ENCODE results near the gene PLAC9. TPM values are rescaled to one million over a fixed set of nuclear protein-coding genes. Genes with fewer than 3 reads are reported as not detected.

Gene PLAC9
- total RNA-seq, 2 donors from 2014 or later: 4.2 to 8.2 TPM

DNA sequence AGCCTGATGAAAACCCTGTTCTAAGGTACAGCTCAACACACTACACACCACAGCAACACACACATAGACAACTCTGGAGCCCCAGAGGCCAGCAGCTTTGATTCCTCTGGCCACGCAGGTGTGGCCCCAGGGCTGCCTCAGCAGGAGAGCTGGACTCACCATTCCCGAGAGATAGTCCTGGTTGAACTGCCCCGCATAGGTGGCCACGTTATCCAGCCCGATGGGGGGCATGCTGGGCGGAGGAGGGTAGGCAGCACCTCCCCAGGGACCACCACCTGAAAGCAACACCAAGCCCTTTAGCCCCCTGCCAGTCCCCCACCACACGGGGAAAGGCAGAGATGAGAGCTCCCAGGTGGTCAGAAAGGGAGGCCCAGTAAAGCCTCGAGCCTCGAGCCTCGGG, 38.1 kb downstream of the PLAC9 start:
- ATAC-seq (peak; percentile 19), DNase-seq (peak in 1 of 2 donors; percentile 24)
- intact Hi-C loops (cut with DNase I, micrococcal nuclease): no loop called here

DNA sequence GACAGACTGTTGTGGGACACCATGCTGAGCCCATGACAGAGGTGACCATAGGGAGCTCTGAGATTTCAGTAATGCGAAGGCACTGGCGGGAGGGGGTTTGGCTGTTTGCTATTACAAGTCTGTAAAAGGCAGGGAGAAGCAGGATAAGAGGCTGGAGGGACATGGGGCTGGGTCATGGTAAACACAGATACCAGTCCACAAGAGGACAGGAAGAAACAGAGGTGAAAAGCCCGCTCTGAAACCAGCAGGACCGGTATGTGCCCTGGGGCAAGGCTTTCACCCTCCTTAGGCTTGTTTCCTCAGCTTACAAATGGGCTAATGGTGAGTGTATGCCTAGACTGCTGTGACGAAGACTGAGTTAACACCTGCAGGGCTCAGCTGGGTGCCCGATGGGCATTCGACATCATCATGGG, 38.7 kb downstream of the PLAC9 start:
- intact Hi-C loops (cut with DNase I, micrococcal nuclease): no loop called here
- peak; percentile 63 to 84 for DNase-seq
- ATAC-seq: peak; percentile 73

DNA sequence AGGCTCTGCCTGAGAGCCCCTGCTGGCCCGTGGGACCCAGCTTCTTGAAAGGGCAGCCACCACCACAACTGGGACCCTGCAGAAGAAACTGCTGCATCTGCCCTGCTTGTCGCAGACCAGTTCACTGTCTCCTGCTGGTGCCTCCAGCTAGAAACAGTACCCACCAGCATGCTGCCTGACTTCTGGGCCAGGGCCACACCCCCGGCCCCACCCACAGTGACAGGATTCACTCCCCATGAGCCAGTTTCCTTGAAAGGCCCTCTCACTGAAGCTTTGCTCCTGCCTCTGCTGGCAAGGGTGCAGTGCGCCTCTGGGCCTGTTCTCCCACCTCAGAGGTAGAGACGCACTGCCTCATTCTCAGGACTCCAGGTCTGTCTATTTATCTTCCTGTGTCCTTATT, 40.4 kb downstream of the PLAC9 start:
- DNase-seq: peak; percentile 73 to 78
- peak; percentile 71 for ATAC-seq
- intact Hi-C loops (cut with DNase I, micrococcal nuclease): no loop called here

DNA sequence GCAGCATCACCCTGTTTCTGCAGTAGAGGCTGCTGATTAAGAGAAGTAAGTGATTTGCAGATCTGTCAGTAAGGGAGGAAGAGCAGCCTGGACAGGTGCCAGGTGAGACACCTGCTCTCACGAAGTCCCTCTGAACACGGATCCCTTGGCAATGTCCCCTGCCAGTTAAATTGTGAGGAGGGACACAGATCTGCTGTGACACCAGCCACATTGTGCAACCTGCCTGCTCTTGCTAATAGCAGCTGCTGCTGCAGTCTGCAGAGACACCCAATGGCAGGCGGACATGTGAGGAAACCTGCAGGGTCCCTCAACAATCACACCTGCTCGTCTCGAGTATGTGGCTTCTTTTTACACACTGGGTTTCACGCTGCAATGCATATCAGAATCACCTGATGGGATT, 40.9 kb downstream of the PLAC9 start:
- no peak for ATAC-seq
- intact Hi-C loops (cut with DNase I, micrococcal nuclease): no loop called here
- DNase-seq: no peak

DNA sequence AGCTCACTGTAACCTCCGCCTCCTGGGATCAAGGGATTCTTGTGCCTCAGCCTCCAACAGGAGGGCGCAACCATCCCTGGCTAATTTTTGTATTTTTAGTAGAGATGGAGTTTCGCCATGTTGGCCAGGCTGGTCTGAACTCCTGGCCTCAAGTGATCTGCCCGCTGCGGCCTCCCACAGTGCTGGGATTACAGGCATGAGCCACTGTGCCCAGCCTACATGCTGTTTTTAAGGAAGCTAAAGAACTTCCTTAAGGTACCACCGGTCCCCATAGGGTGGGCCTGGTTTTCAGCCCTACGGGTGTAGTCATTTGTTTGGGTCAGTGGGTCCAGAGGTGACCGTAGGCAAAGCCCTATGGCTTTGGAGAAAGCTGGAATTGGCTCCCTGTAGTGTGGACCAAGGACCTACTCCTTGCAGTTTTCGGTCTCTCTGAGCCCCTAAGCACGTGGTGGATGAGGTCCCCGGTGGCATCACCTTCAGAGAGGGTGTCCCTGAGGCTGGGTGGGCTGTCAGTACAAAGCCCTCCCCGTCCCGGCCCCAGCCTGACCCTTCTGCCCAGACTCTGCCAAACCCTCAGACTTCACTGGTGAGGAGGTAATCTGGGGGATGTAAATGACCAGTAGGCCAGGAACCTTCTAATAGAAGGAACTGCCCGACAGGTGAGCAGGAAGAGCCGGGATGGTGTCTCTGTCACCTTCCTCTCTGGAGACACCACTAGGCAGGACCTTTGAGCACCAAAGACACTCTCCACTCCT, 42.3 kb downstream of the PLAC9 start:
- ATAC-seq: no peak
- intact Hi-C loops (cut with DNase I, micrococcal nuclease): no loop called here
- DNase-seq: no peak

DNA sequence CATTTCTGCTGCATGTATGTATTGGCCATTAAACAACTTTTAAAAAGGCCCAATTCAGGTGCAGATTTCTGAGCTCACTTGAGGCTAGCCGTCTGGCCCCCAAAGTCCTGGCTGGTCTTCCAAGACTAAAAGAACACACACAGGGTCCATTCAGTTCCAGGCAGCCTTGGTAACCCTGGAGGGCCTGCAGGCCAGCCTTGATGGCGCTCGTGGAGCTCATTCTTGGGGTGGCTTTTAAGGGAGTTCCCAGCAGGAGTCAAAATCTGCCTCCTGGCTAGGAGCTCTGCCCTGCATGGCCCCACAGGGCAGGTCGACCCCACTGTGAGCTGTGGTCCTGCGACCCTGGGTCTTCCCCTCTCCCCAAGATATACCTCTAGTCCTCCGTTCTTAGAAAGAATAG, 44.0 kb downstream of the PLAC9 start:
- ATAC-seq (no peak), DNase-seq (no peak)
- intact Hi-C loops (cut with DNase I, micrococcal nuclease): no loop called here

DNA sequence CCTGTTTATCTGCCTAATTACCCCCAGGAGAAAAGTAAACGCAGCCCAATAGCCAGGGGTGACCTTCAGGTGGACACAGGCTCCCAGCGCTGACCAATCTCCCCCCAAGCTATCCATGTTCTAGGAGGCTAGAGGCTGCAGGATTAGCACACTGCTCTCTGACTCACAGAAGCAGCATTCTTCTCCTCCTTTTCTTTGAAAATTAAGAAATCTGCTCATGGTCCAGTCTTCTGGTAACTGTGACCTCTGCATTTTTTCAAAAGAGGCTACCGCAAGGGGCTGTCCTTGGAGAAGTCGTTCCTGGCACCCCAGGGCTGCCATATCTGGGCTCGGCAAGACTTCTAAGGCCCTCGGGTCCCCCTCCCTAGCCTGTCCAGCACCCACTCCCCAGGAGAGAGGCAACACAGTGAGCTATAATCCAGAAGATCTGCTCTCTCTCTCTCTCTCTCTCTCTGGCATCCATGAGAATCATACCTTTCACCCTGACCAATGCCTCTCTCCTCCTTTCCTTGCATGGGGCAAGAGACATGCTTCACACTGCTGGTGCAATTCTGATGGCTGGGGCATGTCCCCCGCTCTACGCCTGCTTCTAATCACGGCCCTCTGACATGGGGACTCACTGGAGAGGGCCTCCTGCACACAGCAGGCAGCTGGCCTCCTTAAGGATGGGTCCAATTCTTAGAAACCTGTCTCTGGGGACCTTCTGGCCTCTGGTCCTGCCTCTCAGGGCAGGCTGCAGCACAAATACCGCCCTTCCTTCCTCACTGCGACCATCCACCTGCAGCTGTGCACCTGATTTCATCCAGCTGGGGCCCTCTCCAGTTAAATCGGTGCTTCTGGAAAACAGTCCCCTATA, 45.5 kb downstream of the PLAC9 start:
- intact Hi-C loops (cut with DNase I, micrococcal nuclease): no loop called here
- no peak for DNase-seq
- ATAC-seq: no peak

DNA sequence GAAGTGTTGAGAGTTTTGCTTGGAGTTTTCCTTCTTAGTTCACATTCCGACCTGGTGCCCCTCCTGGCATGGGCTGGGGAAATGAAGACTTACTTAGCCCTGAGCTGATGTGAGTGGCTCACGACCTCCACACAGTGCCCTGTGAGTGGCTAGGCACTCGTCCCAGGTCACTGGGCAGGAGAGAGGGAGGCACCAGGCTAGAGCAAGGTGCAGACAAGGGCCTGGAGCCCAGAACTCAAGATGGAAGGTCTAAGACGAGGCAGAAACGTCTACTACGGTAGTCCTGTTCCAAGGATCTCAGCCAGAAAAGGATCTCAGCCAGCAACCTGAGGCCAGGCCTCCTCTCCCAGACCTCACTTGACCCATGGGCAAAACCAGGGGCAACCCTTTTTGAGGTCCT, 50.5 kb downstream of the PLAC9 start:
- ATAC-seq (no peak), DNase-seq (no peak)
- intact Hi-C loops (cut with DNase I, micrococcal nuclease): no loop called here

DNA sequence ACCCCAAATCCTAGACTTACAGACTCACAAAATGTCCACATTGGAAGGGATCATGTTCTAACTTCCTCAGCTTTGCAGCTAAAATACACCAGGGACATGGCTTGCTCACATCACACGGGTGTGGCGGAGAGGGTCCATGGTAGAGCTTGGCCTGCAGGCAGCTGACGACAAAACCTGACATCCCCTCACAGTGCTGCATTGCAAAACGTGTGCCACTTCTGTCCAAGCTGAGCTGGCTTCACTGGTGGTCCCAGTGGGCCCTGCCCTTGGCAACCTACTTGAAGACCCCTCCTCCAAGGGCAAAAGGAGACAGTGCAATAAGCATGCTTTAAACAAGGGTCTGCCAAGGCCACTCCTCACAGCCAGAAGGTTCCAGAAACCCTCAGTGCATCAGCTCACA, 50.9 kb downstream of the PLAC9 start:
- DNase-seq (no peak), ATAC-seq (no peak)
- intact Hi-C loops (cut with DNase I, micrococcal nuclease): no loop called here

DNA sequence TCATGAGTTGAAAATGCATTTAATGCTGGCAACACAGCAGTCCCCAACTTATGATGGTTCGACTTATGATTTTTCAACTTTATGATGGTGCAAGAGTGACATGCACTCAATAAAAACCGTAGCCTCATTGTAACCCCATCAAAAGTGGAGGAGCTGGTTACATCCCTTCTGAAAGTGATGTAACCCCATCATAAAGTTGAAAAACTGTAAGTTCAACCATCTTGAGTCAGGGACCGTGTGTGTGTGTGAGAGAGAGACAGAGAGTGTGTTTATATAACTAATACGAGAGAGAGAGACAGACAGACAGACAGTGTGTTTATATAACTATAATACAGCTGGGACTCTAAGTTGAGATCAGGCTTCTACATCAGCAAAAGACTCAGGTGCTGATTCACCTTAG, 51.8 kb downstream of the PLAC9 start:
- DNase-seq (no peak), ATAC-seq (no peak)
- intact Hi-C loops (cut with DNase I, micrococcal nuclease): no loop called here

DNA sequence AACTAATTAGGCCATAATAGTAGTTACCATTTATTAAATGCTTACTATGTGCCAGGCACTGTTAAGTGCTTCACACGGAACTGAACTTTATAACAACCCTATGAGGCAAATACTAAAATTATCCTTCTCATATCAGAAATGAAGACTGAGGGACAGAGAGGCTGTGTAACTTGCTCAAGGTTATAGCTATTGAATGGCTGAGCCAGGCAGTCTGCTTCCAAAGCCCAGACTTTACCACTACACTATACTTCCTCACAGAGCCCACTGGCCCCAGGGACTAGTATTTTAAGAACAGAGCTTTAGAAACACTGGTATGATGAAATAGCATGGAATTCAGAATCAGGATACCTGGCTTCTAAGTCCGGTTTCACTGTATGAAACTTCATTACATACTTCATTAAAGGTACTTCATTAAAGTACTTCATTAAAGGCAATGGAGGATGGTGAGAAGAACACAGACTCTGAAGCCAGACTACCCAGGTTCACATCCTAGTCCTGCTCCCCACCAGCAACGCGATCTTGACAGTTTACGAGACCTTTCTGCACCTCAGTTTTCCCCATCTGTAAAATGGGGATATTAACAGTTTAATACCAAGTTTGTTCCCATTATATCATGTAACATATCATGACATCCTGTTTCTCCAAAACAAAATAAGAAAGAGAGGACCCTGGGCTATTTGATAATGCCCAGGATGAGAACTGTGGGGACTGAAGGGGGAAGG, 53.2 kb downstream of the PLAC9 start:
- DNase-seq: no peak
- intact Hi-C loops (cut with DNase I, micrococcal nuclease): no loop called here
- no peak for ATAC-seq

DNA sequence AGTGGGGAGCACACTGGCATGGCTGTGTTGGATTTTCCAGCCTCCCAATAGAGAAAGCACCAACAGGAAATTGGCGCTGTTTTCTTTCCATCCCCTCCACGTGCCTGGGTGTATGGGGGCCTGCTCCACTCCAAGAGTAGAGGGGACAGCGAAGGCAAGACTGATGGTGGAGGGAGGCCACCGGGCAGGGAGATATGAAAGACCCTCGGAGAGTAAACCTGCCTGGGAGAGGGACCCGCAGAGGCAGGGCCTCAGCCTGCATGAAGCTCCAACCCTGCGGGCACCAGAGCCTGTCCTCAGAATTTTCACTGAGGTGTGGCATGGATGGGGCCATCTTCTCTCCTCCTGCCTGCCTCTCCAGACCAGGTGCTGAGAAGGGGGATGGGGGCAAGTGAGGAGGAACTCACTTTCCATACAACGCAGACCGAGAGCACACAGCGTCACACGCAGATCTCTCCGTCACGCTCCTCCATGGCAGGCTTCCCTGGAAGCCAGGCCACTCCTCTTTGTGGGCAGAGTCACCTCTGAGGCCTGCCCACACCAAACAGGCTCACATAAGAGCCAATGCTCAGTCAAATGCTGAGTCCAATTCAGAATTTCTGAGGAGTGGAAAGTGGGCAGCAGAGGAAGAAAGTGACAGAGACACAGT, 54.0 kb downstream of the PLAC9 start:
- DNase-seq (no peak), ATAC-seq (no peak)
- intact Hi-C loops (cut with DNase I, micrococcal nuclease): no loop called here

DNA sequence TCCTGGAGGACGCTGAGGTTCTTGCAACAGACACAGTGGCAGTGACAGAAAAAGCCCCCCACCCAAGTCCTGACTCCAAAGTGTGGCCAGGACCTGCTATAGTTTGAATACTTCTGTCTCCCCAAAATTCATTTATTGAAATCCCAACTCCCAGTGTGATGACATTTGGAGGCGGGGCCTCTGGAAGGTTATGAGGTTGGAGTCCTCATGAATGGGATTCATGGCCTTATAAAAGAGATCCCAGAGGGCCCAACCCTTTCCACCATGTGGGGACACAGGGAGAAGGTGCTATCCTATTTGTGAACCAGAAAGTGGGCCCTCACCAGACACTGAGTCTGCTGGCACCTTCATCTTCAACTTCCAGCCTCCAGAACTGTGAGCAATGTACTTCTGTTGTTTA, 54.5 kb downstream of the PLAC9 start:
- intact Hi-C loops (cut with DNase I, micrococcal nuclease): no loop called here

DNA sequence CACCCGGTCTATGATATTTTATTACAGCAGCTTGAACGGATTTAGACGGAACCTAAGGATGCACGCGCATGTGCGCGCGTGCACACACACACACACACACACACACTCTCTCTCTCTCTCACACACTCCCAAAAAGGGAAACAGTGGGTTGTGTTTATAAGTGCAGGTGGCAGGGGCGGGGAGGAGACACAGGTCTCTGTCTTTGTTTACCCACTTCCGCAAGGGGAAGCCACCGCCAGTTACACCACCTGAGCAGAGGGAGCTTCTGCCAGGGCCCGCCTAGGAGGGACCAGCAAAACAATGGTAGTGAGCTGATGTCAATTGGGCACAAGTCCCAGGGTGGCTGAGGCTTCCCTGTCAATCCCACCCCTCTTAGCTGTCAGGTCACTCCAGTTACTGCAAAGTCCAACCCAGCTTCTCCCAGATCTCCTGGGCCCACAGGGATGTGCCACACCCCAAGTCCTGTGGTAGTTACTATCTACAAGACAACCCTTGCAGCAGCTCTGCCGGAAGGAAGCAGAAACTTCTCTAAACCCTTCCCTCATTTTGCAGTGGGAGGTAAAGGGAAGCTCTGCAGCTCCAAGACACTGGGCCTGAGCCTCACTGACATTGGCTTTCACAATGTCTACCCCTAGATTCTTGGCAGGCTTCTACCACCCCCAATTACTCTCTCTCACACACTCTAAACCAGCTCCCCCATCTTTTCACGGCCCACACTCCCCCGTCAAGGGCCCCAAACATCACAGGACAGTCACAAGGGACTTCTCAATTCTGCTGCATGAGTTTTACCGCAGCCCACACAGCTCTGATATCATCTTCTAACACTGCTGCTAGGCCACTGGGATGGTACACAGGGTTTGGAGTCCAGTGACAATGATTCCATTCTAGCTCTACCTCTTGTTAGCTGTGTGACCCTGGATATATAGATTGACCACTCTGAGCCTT, 55.2 kb downstream of the PLAC9 start:
- DNase-seq: peak; percentile 77 to 85
- peak; percentile 69 for ATAC-seq
- intact Hi-C loops (cut with DNase I, micrococcal nuclease): no loop called here

More for the DNA sequence above, 54.5 kb downstream of the PLAC9 start:
- peak in 1 of 2 donors; percentile 49 for DNase-seq
- peak; percentile 21 for ATAC-seq

DNA sequence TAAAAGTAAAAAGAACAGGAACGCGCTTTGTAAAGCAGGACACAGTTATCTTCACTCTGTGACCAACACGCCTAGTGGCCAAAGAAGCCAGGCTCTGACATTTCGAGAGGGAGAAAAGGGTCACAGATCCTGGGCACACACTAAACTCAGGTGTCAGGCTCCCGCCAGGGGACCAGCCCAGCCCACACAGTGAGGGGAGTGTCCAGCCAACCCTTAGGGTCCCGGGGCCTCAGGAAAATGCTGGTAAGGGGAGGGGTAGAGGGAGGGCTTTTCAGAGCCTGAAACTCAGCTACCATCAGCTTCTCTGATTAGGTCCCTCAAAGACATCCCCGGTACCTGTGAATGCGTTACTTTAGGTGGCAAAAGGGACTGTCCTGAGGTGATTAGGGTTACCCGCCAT, 56.2 kb downstream of the PLAC9 start:
- DNase-seq (no peak), ATAC-seq (no peak)
- intact Hi-C loops (cut with DNase I, micrococcal nuclease): no loop called here

DNA sequence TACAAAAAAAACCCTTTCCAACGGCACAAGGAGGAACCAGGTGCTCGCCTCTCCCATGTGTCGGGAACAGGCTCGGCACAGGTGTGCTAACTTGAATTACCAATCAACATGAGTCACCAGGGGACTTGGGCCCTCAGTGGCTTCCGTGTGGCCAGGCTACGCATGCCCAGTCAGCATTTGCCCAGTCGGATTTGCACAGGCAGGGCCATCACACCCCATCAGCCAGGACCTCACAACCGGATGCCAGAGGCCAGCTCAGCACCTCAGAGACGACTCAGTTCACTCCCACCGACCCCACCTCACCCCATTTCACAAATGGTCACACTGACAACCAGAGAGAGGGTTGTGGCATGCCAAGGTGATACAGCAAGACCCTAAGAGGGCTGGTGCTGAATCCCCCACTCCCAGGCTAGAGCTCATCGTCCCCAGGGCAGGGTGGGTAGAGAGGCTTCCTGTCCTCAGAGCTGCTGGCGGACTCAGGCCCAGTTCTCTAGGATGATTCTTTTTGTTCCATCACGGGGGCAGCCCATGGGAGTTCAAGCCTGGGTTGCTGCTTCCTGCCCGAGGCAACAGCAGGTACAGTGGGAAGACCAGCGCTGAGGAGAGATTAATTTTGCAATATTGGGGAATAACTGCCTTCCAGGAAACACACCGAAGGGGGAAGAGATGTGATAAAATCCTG, 59.2 kb downstream of the PLAC9 start:
- intact Hi-C loops (cut with DNase I, micrococcal nuclease): no loop called here
- peak; percentile 80 to 95 for DNase-seq
- peak; percentile 76 for ATAC-seq

DNA sequence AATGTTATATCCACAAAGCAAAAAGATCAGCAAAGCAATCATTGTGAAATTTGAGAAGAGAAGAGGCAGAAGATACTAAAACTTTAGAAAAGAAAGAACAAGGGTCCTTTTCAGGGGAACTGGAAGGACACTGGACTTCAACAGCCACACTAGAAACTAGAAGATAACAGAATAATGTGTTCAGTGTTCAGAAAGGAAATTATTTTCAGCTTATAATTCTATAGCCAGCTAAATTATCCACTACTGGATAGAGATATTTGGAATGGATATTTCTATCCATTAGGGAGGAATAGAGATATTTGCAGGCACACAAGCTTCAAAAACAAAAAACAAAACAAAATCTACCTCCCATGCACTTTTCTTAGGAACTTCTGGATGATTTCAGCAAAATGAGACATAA, 60.0 kb downstream of the PLAC9 start:
- intact Hi-C loops (cut with DNase I, micrococcal nuclease): no loop called here
- ATAC-seq (no peak), DNase-seq (no peak)
